NOMO-1 treated with dmso at 0.1 percent for 144 hours (cell line): ENCODE data around the gene GRAPL.
"Not testable (repeated sequence)": the region's sequence is repeated elsewhere in the genome, so short reads cannot be mapped to it uniquely, and the experiment has no call there.

Experiments used
- DNase-seq: peaks from one replicate; lab custom pipeline; 2025; ENCODE audit not compliant: unreplicated experiment; lab: John Stamatoyannopoulos, UW

Gene GRAPL

GRCh38 chr17:19136138-19136537 lies 8.7 kb downstream of the GRAPL start:
- DNase-seq = not testable (repeated sequence)

- DNase-seq = not testable (repeated sequence)
Observed at GRCh38 chr17:19136605-19137004, 9.2 kb downstream of the GRAPL start.

- DNase-seq = not testable (repeated sequence)
Observed at GRCh38 chr17:19137959-19138358, 10.6 kb downstream of the GRAPL start.

- DNase-seq = not testable (repeated sequence)
Observed at GRCh38 chr17:19141366-19142155, 14.2 kb downstream of the GRAPL start.

- not testable (repeated sequence) for DNase-seq
Observed at GRCh38 chr17:19142419-19142818, 15.0 kb downstream of the GRAPL start.

GRCh38 chr17:19143097-19143777 lies 15.8 kb downstream of the GRAPL start:
- not testable (repeated sequence) for DNase-seq

DNA sequence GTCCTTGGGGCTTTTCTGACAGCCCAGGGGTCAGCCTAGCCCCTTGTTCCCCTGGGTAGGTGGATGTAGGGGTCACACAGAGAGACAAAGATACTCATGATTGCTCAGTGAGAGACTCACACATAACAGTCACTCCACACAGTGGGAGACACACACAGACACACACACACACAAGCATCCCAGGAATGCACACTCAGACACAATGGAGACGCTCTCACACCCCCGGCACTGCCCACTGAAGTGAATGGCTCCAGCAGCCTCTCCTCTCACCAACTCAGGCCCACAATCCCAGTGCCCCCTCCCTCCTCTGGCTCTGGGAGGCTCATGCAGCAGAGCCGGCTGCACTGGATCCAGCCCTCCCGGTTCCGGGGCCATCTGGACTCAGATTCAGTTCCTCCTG lies 17.0 kb downstream of the GRAPL start:
- not testable (repeated sequence) for DNase-seq

- not testable (repeated sequence) for DNase-seq
Observed at GRCh38 chr17:19145471-19145870, 18.1 kb downstream of the GRAPL start.

- not testable (repeated sequence) for DNase-seq
Observed at GRCh38 chr17:19150678-19151615, 23.6 kb downstream of the GRAPL start.

- not testable (repeated sequence) for DNase-seq
Observed at GRCh38 chr17:19157628-19158027, 30.2 kb downstream of the GRAPL start.

GRCh38 chr17:19158478-19158877 lies 31.1 kb downstream of the GRAPL start:
- not testable (repeated sequence) for DNase-seq

DNA sequence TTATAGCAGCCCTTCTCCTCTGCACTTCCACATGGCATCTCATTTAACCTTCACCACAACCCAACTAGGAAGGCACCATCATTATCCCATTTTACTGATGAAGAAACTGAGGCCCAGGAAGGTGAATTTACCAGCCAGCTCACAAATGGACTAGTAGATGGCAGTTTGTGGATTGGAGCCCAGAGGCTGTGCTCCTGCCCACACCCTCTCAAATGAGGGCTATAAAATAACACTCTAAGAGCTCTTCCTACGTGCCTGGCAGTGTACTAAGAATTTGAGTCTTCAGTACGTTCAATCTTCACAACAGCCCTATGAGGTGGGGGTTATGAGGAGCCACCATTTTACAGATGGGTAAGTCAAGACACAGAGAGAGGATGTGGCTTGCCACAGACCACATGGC lies 31.5 kb downstream of the GRAPL start:
- DNase-seq = not testable (repeated sequence)

- not testable (repeated sequence) for DNase-seq
Observed at GRCh38 chr17:19161308-19162107, 34.1 kb downstream of the GRAPL start.

DNA sequence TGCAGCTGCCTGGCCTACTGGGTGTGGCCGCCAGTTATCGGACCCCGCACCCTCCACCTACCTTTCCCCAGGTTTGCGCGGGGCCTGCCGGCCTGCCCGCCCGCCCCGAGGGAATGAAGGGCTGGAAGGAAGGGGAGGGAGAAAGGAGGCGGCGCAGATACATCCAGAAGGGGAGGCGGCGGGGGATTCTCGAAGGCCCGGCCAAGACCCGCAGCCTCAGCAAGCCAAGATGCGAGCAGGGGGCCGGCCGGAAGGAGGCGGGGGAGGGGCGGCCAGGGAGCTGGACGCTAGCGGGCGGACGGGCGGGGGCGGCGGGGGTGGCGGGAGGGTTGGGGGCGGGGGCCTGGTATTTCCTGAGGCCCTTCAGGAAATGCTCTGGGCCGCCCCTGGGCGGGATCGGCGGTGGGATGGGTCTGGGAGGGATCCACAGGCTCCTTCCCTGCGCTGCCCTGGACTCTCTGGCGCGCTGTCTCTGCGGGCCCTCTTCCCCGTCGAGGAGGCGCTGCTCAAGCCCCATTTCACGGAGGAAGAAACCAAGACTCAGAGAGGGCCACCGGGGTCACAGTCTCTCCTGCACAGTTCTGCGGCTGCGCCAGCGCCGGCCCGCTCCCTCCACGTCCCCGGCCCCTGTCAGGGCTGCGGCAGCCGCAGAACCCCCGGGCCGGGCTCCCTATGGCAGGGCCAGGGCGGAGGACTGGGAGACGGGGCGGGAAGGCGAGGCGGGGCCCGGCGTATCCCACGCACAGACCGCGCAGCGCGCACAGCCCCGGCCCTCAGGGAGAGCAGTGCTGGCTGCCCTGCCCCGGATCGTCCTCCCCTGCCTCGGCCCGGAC lies 35.2 kb downstream of the GRAPL start:
- DNase-seq = not testable (repeated sequence)

DNA sequence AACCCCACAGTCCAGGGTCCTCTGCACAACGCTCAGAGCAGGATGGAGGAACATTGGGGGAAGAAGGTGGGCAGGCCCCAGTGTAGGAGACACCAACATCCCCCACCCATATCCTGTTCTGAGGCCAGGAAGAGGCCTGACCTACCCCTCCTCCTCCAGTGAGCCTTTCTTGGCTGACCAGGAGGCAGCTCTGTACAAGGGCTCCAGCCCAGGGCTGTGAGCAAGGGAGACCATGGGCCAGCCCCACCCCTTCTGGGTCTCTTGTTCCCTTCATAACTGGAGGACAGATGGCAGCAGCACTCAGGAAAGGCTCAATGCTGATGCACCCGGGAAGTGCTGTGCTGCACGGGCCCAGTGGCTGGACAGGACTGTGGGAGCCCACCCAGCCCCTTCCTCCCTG lies 47.0 kb downstream of the GRAPL start:
- DNase-seq = not testable (repeated sequence)

DNA sequence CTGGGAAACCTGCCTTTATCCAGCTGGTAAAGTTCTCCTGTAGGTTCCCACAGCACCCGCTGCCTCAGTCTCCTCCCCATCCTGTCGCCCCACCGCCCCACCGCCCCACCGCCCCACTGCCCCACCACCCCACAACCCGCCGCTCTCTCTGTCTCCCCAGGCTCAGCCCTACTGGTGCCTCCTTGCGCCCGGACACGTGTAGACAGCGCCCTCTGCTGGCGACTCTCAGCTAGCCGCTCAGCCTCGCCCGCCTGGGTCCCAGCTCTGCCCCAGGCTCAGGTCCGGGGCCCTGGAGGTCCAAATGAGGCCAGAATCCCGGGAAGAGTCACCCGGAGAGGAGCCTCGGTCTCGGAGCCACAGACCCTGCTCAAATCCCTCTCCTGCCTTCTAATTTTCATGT lies 48.0 kb downstream of the GRAPL start:
- not testable (repeated sequence) for DNase-seq

- DNase-seq = not testable (repeated sequence)
Observed at GRCh38 chr17:19181040-19181875, 53.9 kb downstream of the GRAPL start.
